IPS-NIHi11 (cell line): ENCODE measurements around the gene GBP3.
A peak's percentile ranks its signal among the peaks of the same experiment; 100 is the strongest.
"Not testable (repeated sequence)": the region's sequence is repeated elsewhere in the genome, so short reads cannot be mapped to it uniquely, and the experiment has no call there.

Experiments used
- DNase-seq: peaks from one replicate; pipeline ENCODE4 v3.0.0; 2012; ENCODE audit warnings: mixed read lengths, low spot score

The GBP3 gene

GRCh38 chr1:89041119-89041641 is 18.5 kb upstream of the GBP3 start:
- DNase-seq, result no peak

GRCh38 chr1:89040315-89040626 is 17.6 kb upstream of the GBP3 start:
- DNase-seq, result no peak

GRCh38 chr1:89037186-89037585 is 14.5 kb upstream of the GBP3 start:
- no peak for DNase-seq

GRCh38 chr1:89035080-89035479 is 12.4 kb upstream of the GBP3 start:
- DNase-seq, result no peak

- DNase-seq, result not testable (repeated sequence)
These were observed 11.3 kb upstream of the GBP3 start for GRCh38 chr1:89034004-89034403.

GRCh38 chr1:89029051-89029450 is 6.4 kb upstream of the GBP3 start:
- DNase-seq, result not testable (repeated sequence)

GRCh38 chr1:89025928-89026327 is 3.3 kb upstream of the GBP3 start:
- DNase-seq, result no peak

- no peak for DNase-seq
These were observed 360 bp upstream of the GBP3 start for GRCh38 chr1:89023026-89023425.

GRCh38 chr1:89018318-89018717 is 4.3 kb downstream of the GBP3 start:
- DNase-seq, result not testable (repeated sequence)

- no peak for DNase-seq
These were observed 14.2 kb downstream of the GBP3 start for GRCh38 chr1:89008511-89008910.

GRCh38 chr1:89005286-89006151 is 17.1 kb downstream of the GBP3 start:
- no peak for DNase-seq

- not testable (repeated sequence) for DNase-seq
These were observed 20.5 kb downstream of the GBP3 start for GRCh38 chr1:89002176-89002575.

GRCh38 chr1:89001510-89001909 is 21.2 kb downstream of the GBP3 start:
- no peak for DNase-seq

GRCh38 chr1:88998716-88999115 is 23.9 kb downstream of the GBP3 start:
- DNase-seq, result peak; percentile 34

- no peak for DNase-seq
These were observed 32.2 kb downstream of the GBP3 start for GRCh38 chr1:88990426-88990825.

GRCh38 chr1:88985692-88986091 is 37.0 kb downstream of the GBP3 start:
- no peak for DNase-seq

- DNase-seq, result peak; percentile 14
These were observed 37.6 kb downstream of the GBP3 start for GRCh38 chr1:88985032-88985431.

GRCh38 chr1:88984569-88984968 is 38.1 kb downstream of the GBP3 start:
- DNase-seq, result no peak

- DNase-seq, result peak; percentile 44
These were observed 38.7 kb downstream of the GBP3 start for GRCh38 chr1:88983791-88984559.

GRCh38 chr1:88982055-88982454 is 40.6 kb downstream of the GBP3 start:
- DNase-seq, result no peak

GRCh38 chr1:88981506-88981905 is 41.2 kb downstream of the GBP3 start:
- not testable (repeated sequence) for DNase-seq

GRCh38 chr1:88980870-88981269 is 41.8 kb downstream of the GBP3 start:
- no peak for DNase-seq

- DNase-seq, result no peak
These were observed 42.9 kb downstream of the GBP3 start for GRCh38 chr1:88979749-88980116.
